Spleen (tissue), 11 donors: ENCODE results near the gene PLCB3. TPM values are rescaled to one million over a fixed set of nuclear protein-coding genes. Genes with fewer than 3 reads are reported as not detected.
"Not testable (repeated sequence)": the region's sequence is repeated elsewhere in the genome, so short reads cannot be mapped to it uniquely, and the experiment has no call there.

Source experiments
- DNase-seq: peaks from one replicate; pipeline ENCODE4 v3.0.0-alpha.2; 2020
- H3K27ac ChIP-seq, 8 donors: fragments of 200-600 bp; sonication (generic) in 7 of 8; 1 replicate in 4 of 8; 2 replicates in 4 of 8; pipeline versions ENCODE4 v1.5.0 to v1.8.0; 2016 to 2021; ENCODE audit warnings: inconsistent platforms in 4 of 8, mild to moderate bottlenecking in 4 of 8, moderate library complexity in 1 of 8
- H3K27me3 ChIP-seq, 7 donors: fragments of 200-600 bp; sonication (generic) in 6 of 7; replicated peaks in 1 of 7; 1 replicate in 4 of 7; 2 replicates in 3 of 7; pipeline versions ENCODE4 v1.5.0 to v1.8.0; 2016 to 2021; ENCODE audit warnings: inconsistent platforms in 3 of 7, mild to moderate bottlenecking in 1 of 7
- H3K36me3 ChIP-seq, 6 donors: fragments of 200-600 bp; sonication (generic) in 5 of 6; 1 replicate in 4 of 6; 2 replicates in 2 of 6; pipeline versions ENCODE4 v1.5.0 to v1.8.0; 2016 to 2021; ENCODE audit warnings: inconsistent platforms in 2 of 6
- H3K4me1 ChIP-seq, 6 donors: fragments of 200-600 bp; sonication (generic) in 5 of 6; 1 replicate in 3 of 6; 2 replicates in 3 of 6; pipeline versions ENCODE4 v1.5.0 to v1.8.0; 2016 to 2021; ENCODE audit warnings: inconsistent platforms in 3 of 6
- H3K4me3 ChIP-seq, 8 donors: fragments of 200-600 bp; sonication (generic) in 7 of 8; 1 replicate in 4 of 8; 2 replicates in 4 of 8; pipeline versions ENCODE4 v1.5.0 to v1.8.0; 2016 to 2021; ENCODE audit warnings: inconsistent platforms in 4 of 8, mild to moderate bottlenecking in 4 of 8, moderate library complexity in 2 of 8
- H3K9me3 ChIP-seq, 8 donors: fragments of 200-600 bp; sonication (generic) in 7 of 8; 1 replicate in 4 of 8; 2 replicates in 4 of 8; pipeline versions ENCODE4 v1.5.0 to v1.8.0; 2016 to 2021; ENCODE audit warnings: inconsistent platforms in 4 of 8
- CTCF ChIP-seq, 11 experiments: fragments of 200-600 bp in 7 of 11; fragments of 450-650 bp in 4 of 11; sonication (generic) in 4 of 11; IDR thresholded peaks in 8 of 11; conservative IDR thresholded peaks in 3 of 11; 1 replicate in 7 of 11; 2 replicates in 4 of 11; pipeline versions ENCODE4 v1.4.0 to v1.8.0; 2016 to 2021; ENCODE audit warnings: antibody characterized with exemption in 11 of 11, inconsistent platforms in 4 of 11, mild to moderate bottlenecking in 1 of 11
- POLR2A ChIP-seq, 3 donors: fragments of 450-650 bp; IDR thresholded peaks; one replicate each; pipeline ENCODE4 v1.5.1; 2017; ENCODE audit warnings: antibody characterized with exemption in 3 of 3, mild to moderate bottlenecking in 1 of 3
- POLR2AphosphoS5 ChIP-seq, 3 donors: sonication (generic); formaldehyde crosslinking; IDR thresholded peaks; one replicate each; pipeline ENCODE4 v1.5.1; 2017; ENCODE audit warnings: antibody characterized with exemption in 3 of 3
- WGBS, 5 donors: extraction: QIAGEN DNeasy Blood & Tissue Kit in 3 of 5; methylation state at CpG; one replicate each; pipeline versions ENCODE4 v1.1.5 to v1.1.7; 2013 to 2018; 5-methylcytosine and 5-hydroxymethylcytosine counted together
- intact Hi-C: fragments of 100-400 bp; cut with DNase I; formaldehyde crosslinking; loops from one replicate; pipeline ENCODE4 v1.15.0; 2023; ENCODE audit warnings: low total_unique reads
- polyA plus RNA-seq, 3 donors: library from polyadenylated mRNA; stranded (reverse); fragments of 200-250 nt; gene quantifications; one replicate each; pipeline ENCODE4 v1.2.1, GENCODE V29; 2013
- total RNA-seq, 7 donors: library from RNA; depleted of rRNA in 3 of 7; stranded (reverse); fragments of >200 nt in 3 of 7; fragmentation: NEBNext Ultra II Directional in 4 of 7; extraction: Animal tissue kit (Norgen Biotek cat#: 25700) in 4 of 7; gene quantifications; one replicate each; pipeline versions ENCODE4 v1.1.0 to v1.2.1, GENCODE V29; 2016 to 2021
- donor health status: healthy with polysubstance abuse.
- donor health status: DM: no; HTN: no; CAD: no; lungs with moderate emphysema.
- donor health status: DM: no; HTN: no; CAD: no.
- donor health status: Bipolar disorder and iron deficiency.
- donor health status: healthy.
- donor health status: DM: no; HTN: no; CAD: no.
- donor health status: DM: yes; HTN: yes; CAD: no.

Gene PLCB3
- total and polyA plus RNA-seq, 10 donors: 3.8 to 28.3 (median 21.1) TPM

- Histone ChIP-seq H3K27me3 (no peaks in the 10 kb centered on the region), H3K4me3 (peak overlapping the region; percentile 58 to 90 (median 77)), H3K4me1 (peaks cover 18 to 80% (median 58%) of the 10 kb centered on the region in 6 donors), H3K36me3 (peaks cover 0 to 24% (median 9%) of the 10 kb centered on the region in 6 donors), H3K9me3 (no peaks in the 10 kb centered on the region), H3K27ac (peak overlapping the region; percentile 33 to 100 (median 84))
- peak; percentile 89 for DNase-seq
- TF ChIP-seq CTCF (IDR thresholded peaks at IDR 0.05 in 8 of 11, conservative IDR thresholded peaks at IDR 0.05 in 3 of 11) (no peak), POLR2AphosphoS5 (IDR thresholded peaks at IDR 0.05) (peak; percentile 19 to 58 (median 41))
- WGBS, 5 donors: 0 to 3% (median 1%) methylated on average over 26 to 46 of the region's 46 CpGs
- intact Hi-C loops: no loop called here
Measured at GRCh38 chr11:64245797-64246620, 5.3 kb upstream of the PLCB3 start.

- DNase-seq, H3K27me3 ChIP-seq, intact Hi-C loops, H3K9me3 ChIP-seq: not testable (repeated sequence)
- Histone ChIP-seq H3K4me1 (peaks cover 18 to 83% (median 59%) of the 10 kb centered on the region in 6 donors), H3K4me3 (peak overlapping the region; percentile 58 to 90 (median 77)), H3K27ac (peak overlapping the region; percentile 33 to 100 (median 84)), H3K36me3 (peaks cover 0 to 24% (median 9%) of the 10 kb centered on the region in 6 donors)
- WGBS, 5 donors: 0 to 3% (median 0%) methylated on average over 3 to 43 of the region's 43 CpGs
Measured at GRCh38 chr11:64246621-64246870, 4.8 kb upstream of the PLCB3 start.

GRCh38 chr11:64246871-64247728 is 4.2 kb upstream of the PLCB3 start, which contains the start of gene PPP1R14B:
TSS of gene PPP1R14B (minus strand) at chr11:64246943. CDS start at chr11:64246673, 270 bp downstream.
- peaks cover 17 to 83% (median 62%) of the 10 kb centered on the region in 6 donors for H3K4me1 ChIP-seq
- WGBS, 5 donors: 1 to 2% (median 2%) methylated on average over 25 to 74 of the region's 74 CpGs
- H3K27ac ChIP-seq: peak within 1 kb of the TSS; percentile 66 to 100 (median 84)
- TF ChIP-seq POLR2AphosphoS5 (IDR thresholded peaks at IDR 0.05) (peak; percentile 44 to 82 (median 71)), CTCF (IDR thresholded peaks at IDR 0.05 in 8 of 11, conservative IDR thresholded peaks at IDR 0.05 in 3 of 11) (peak in 5 of 11 experiments; percentile 5 to 43 (median 23)), POLR2A (IDR thresholded peaks at IDR 0.05) (no peak)
- intact Hi-C loops: no loop called here
- peak; percentile 96 for DNase-seq
- no peaks in the 10 kb centered on the region for H3K27me3 ChIP-seq
- no peaks in the 10 kb centered on the region for H3K9me3 ChIP-seq
- H3K36me3 ChIP-seq: peaks cover 0 to 24% (median 9%) of the 10 kb centered on the region in 6 donors
- peak within 1 kb of the TSS; percentile 58 to 90 (median 77) for H3K4me3 ChIP-seq

GRCh38 chr11:64247729-64248531 is 3.4 kb upstream of the PLCB3 start:
- intact Hi-C loops: no loop called here
- WGBS, 5 donors: 53 to 66% (median 56%) methylated on average over 31 of the region's 31 CpGs
- Histone ChIP-seq H3K4me3 (peak overlapping the region; percentile 39 to 90 (median 77)), H3K36me3 (peaks cover 0 to 21% (median 9%) of the 10 kb centered on the region in 6 donors), H3K4me1 (peaks cover 17 to 83% (median 62%) of the 10 kb centered on the region in 6 donors), H3K27me3 (no peaks in the 10 kb centered on the region), H3K9me3 (no peaks in the 10 kb centered on the region), H3K27ac (peak overlapping the region in 7 of 8 donors; percentile 72 to 100 (median 86))
- no peak for DNase-seq
- no peak for TF ChIP-seq POLR2AphosphoS5 (IDR thresholded peaks at IDR 0.05)
- TF ChIP-seq POLR2A (IDR thresholded peaks at IDR 0.05): no peak
- no peak for TF ChIP-seq CTCF (IDR thresholded peaks at IDR 0.05 in 8 of 11, conservative IDR thresholded peaks at IDR 0.05 in 3 of 11)
